Inferior parietal cortex (tissue), 1 donor: Measurements from ENCODE around the gene TNFRSF13B.
"Not testable (repeated sequence)": the region's sequence is repeated elsewhere in the genome, so short reads cannot be mapped to it uniquely, and the experiment has no call there.

Experiments used
- DNase-seq: peaks from one replicate; pipeline ENCODE4 v3.0.0-alpha.2; 2016; ENCODE audit errors: extremely low spot score

TNFRSF13B gene

DNA sequence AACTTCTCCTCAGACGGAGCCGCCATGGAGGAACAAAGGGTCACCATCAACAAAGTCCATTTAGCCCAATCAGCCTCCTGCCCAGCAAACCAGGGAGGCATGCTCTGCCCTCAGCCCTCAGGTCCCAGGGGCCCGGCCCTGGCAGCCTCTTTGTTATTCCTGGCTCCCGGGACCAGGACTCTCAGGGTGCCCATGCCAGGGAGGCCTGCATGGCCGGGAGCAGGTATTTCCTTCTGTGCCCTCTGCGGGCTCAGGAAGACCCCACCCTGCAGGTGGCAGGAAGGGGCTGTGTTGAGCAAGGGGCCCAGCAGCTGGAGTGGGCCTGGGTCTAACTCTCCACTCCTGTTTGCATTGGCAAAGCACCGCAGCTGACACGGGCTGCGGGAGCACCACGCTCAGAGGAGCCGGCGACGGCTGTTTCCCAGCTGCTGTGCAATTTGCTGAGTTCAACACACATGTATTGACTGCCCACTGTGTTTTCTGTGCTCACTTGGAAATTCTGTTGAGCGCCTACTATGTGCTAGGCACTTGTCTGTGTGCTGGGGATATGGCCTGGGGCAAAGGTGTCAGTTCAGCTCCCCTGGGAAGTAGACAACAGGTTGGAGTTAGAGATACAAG, 33.2 kb upstream of the TNFRSF13B start:
- DNase-seq = not testable (repeated sequence)

DNA sequence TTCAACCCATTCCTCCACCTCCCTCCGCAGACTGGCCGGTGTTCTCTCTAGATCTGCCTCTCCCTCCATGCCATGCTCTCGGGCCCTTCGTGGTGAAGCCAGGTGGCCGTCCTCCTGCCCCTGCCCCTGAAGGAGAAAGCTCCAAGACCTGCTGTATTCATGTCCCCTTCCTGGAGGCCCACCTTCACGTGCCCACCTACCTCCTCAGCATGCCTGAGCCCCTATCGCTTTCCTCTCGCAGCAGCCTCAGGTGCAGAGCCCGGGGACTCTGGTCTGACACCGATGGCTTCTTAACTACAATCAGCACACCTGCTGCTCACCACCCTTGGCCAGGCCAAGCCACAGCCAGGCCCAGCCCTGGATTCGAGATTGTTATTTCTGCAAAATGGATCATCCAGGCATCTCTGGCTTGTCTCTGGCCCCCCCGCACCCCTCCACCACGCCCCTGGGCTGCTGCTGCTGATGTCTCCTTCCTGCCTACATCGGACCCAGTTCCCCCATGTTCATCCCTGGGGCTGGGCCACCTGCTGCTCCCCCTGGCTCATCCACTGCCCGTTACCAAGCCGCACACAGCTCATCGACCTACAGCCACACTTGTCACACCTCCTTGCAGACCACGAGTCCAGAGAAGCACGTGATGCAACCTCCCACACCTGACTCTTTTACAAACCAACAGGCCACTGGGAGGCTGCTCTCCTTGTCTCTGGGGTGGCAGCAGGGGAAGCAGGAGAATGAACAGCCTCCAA, 32.5 kb upstream of the TNFRSF13B start:
- DNase-seq = no peak

GRCh38 chr17:17002731-17003715, 31.1 kb upstream of the TNFRSF13B start:
- DNase-seq = not testable (repeated sequence)

- DNase-seq = peak; percentile 78
Measured at GRCh38 chr17:17001874-17002520, 30.1 kb upstream of the TNFRSF13B start.

GRCh38 chr17:17001076-17001777, 29.3 kb upstream of the TNFRSF13B start:
- DNase-seq = no peak

DNA sequence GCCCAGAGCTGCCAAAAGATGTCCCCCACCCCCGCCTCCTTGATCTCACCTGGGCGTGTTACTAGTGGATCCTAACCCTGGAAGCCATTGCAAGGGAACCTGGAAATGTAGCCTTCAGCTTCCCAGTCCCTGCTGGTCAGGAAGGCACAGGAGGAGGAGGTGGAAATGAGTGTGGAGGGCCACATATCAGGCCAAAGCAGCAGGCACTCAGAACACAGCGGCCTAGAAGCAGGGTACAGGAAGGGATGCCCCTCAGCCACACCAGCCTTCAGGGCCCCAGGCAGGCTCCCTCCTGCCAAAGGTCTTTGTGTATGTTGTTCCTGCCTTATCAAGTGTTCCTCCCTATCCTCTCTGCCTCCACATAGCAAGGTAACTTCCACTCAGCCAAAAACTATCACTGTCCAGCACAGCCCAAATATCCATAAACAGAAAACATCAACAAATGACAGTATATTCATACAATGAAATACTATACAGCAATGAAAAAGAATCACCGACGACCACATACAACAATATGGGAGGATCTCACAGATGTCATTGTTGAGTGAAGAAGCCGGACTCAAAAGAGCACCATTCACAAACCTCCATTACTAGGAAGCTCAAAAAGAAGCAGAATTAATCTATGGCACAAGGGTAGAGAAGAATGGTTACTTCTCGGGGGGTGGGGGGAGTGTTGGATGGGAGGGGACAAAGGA, 28.2 kb upstream of the TNFRSF13B start:
- DNase-seq = no peak

GRCh38 chr17:16997514-16998429, 25.9 kb upstream of the TNFRSF13B start:
- no peak for DNase-seq

- DNase-seq = not testable (repeated sequence)
Measured at GRCh38 chr17:16996726-16997125, 24.8 kb upstream of the TNFRSF13B start.

DNA sequence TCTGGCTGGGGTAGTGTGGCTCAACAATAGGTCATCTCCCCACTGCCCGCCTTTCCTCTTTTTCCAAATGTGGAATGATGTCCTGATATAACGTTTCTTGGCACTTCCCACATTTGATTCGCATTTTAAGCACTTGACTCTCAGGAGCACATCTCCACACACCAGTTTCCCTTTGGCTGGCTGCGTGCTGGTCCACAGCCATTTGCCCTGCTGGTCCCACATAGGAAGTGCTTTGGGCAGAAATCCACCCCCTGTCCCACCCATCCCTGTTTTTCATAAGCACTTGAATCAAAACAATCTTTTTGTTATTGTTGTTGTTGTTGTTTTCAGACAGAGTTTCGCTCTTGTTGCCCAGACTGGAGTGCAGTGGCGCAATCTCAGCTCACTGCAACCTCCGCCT, 24.0 kb upstream of the TNFRSF13B start:
- no peak for DNase-seq

GRCh38 chr17:16994631-16995030, 22.7 kb upstream of the TNFRSF13B start:
- no peak for DNase-seq

DNA sequence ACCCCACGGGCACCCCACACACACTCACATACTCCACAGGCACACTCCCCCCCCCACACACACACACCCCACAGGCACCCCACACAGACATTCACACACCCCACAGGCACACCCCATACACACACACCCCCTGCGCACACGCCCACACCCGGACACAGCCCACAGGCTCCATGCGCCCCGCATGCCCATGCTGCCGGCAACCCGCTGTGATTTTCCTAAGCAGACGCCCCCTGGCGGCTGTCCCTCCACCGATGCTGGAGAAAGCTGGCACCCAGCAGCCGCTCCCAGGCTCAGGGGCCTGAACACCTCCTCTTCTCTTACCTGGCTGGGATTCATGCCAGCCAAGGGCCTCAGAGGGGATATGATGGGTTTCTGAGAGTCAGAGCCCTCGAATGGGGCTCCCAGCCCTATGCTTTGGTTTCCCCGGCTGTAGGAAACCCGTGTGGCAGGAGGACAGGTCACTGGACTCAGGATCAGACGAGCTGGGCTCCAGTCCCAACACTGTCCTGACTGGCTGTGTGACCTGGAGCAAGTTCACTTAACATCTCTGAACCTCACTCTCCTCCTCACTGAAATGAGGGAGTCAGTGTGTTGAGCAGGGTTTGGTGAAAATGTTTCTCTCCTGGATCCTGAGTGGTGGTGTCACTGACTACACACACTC, 19.6 kb upstream of the TNFRSF13B start:
- DNase-seq = peak; percentile 80

DNA sequence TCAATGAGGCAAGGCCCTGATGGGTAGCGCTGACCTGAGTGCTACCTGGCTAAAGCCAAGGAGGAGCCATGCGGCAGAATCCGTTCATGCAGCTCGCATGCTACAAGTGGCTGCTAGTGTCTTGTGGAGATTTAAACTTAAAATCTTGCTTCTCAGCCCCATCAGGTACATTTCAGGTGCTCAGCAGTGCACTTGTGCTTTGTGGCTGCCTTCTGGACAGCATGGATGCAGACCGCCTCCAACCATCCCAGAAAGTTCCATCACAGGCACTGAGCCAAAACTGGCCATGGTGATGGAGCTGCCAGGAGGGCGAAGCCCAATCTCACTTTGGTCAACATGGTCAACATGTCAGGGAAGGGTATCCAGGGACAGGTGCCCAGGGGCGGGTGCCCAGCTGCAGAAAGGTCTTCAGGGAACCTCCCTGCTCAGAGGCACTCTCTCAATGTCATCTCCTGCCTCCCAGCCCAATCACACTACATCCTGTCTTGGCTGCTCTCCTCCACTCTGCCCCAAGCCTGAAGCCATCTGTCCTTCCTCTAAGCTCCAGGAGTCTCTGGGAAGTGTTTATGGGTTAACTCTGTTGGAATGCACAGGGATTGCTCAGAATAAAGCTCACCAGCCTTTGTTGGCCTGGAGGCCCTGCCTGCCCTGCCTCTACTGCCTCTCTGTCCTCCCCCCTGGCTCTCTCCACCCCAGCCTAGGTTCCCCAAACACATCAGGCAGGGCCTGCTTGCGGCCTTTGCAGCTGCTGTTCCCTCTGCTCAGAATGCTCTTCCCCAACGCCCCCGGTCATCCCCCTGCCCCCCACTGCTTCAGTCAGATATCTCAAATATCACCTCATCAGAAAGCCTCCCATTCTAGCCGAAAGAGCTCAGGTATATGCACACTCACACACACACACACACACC, 18.3 kb upstream of the TNFRSF13B start:
- no peak for DNase-seq

DNA sequence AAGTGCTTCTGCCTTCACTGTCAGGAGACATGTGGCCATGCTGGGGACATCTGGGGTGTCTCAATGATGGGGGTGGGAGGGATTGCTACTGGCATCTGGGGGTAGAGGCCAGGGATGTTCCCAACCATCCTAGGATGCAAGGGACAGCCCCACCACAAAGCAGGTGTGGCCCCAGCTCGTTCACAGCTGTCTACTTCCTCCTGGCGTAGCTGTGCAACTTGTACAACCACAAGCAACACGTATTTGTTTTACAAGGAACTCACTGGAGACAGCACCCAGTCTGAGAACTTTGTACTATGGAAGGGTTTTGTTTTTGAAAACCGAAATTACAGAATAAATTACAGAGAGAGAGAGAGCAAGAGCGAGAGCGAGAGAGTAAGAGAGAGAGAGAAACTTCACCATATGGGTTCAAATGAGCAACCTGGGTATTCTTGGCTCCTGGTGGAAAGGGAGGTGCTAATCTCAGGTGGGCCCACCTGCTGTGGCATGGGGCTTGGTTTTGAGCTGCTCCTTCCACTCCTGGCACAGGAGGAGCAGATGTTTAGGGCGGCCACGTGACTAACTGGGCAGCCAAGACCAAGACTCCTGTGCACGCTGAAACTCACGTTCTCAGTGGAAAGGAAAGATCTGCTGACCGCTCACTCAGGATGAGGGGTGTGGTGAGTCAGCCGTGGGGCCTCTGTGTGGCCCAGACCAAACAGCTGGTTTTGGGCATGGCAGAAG, 17.5 kb upstream of the TNFRSF13B start:
- DNase-seq = no peak

DNA sequence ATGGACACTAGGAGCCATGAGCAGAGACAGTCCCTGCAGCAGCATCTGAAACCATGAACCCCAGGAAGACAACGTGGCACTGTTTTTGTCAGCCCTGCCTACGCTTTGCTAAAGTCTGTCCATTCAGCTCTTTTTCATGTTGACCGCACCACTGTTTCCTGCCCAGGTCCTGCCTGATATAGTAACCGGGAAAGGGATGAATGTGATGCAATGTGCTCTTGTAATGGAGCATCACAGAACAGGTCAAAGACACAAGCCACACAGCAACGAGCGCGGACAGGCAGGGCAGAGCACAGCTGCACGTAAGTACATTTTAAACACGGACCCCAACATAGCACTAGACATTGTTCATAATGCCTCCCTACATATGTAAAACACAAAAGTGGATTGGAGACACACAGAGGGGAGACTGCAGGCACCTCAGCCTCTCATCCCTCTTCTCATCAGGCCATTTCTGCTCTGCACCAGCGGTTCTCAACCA, 16.9 kb upstream of the TNFRSF13B start:
- no peak for DNase-seq

DNA sequence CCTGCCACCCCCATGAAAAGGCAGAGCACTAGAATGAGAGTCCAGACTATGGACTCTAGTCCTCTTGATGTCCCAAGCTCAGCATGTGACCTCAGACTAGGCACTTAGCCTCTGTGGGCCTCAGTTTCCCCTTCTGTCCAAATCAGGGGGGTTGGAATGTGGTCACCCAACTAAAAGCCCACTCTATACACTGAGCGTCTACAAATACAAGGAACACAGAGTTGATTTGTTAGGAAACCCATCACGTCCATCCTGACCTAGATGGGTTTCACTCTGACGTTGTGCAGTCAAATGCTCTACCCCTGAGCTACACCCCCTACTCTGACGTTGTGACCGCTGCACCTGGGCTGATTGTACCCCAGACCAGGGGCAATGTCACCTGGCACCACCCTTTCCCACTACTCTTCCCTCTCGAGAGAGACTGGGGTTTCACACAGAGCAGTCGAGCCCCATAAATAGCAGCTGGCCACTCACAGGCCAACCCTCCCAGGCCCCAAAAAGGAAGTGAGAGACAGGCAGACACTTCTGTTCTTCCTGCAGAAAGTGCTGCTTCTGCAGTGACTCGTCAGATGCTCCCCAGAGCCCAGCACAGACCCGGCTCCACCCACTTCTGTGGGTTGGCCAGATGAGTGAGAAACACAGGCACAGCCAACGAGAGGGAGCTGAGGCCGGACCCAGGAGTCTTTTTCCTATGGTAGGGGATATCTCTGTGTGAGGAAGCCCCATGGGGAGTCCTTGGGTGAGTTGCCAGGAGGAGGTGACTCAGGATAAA, 16.1 kb upstream of the TNFRSF13B start:
- peak; percentile 48 for DNase-seq
